H1 (cell line): ENCODE results near the gene SHISA8. TPM values are rescaled to one million over a fixed set of nuclear protein-coding genes. Genes with fewer than 3 reads are reported as not detected.

Source experiments
- CTCF ChIA-PET: fragments of 300-600 bp; sonication (Branson Sonifier 250); formaldehyde crosslinking; loops from one replicate; lab custom pipeline; 2021; ENCODE audit not compliant: partially characterized antibody; lab: Charles Lee
- POLR2A ChIA-PET: fragments of 300-600 bp; sonication (Branson Sonifier 250); formaldehyde crosslinking; loops from one replicate; lab custom pipeline; 2021; ENCODE audit warnings: inconsistent platforms; ENCODE audit not compliant: partially characterized antibody; lab: Charles Lee
- DNase-seq, 2 experiments: peaks; one replicate each; pipeline versions ENCODE4 v3.0.0 to v3.0.0-alpha.2; 2010 to 2022; ENCODE audit warnings: low spot score in 2 of 2, low read depth in 1 of 2, mixed read lengths in 1 of 2
- FAIRE-seq: peaks from 2 replicates; lab custom pipeline; 2011; peaks lifted over from hg19 to GRCh38; lab: Jason Lieb, UNC
- H2AFZ ChIP-seq: 2 replicates; pipeline ENCODE4 v1.8.1; 2012; ENCODE audit warnings: low read length, inconsistent platforms
- H2AK5ac ChIP-seq: 2 replicates; pipeline ENCODE4 v1.6.1; 2013; ENCODE audit warnings: low read depth, low read length
- H2BK120ac ChIP-seq: replicated peaks from 2 replicates; pipeline ENCODE3; 2013; ENCODE audit warnings: low read depth, low read length, inconsistent platforms
- H2BK12ac ChIP-seq: 2 replicates; pipeline ENCODE4 v1.6.1; 2013; ENCODE audit warnings: low read depth, low read length
- H2BK15ac ChIP-seq: 2 replicates; pipeline ENCODE4 v1.6.1; 2013; ENCODE audit warnings: low read length
- H2BK20ac ChIP-seq: 2 replicates; pipeline ENCODE4 v1.6.1; 2013; ENCODE audit warnings: low read length
- H2BK5ac ChIP-seq: 2 replicates; pipeline ENCODE4 v1.6.1; 2013; ENCODE audit warnings: low read depth, low read length
- H3K14ac ChIP-seq: 2 replicates; pipeline ENCODE4 v1.6.1; 2013; ENCODE audit warnings: inconsistent platforms; ENCODE audit not compliant: insufficient read length
- H3K18ac ChIP-seq: 2 replicates; pipeline ENCODE4 v1.6.1; 2013; ENCODE audit warnings: low read length; ENCODE audit errors: extremely low read depth
- H3K23ac ChIP-seq: 2 replicates; pipeline ENCODE4 v1.6.1; 2013; ENCODE audit warnings: inconsistent platforms; ENCODE audit not compliant: insufficient read length
- H3K23me2 ChIP-seq: 2 replicates; pipeline ENCODE4 v1.6.1; 2013; ENCODE audit warnings: low read depth, low read length
- H3K27ac ChIP-seq: 2 replicates; pipeline ENCODE4 v1.6.1; 2011; ENCODE audit warnings: low read depth, low read length, inconsistent platforms
- H3K27me3 ChIP-seq, 4 experiments: replicated peaks in 1 of 4; 1 replicate in 1 of 4; 2 replicates in 3 of 4; pipeline versions ENCODE4 v1.6.1 to v1.8.1; 2011 to 2013; ENCODE audit warnings: low read length in 3 of 4, mild to moderate bottlenecking in 3 of 4, inconsistent platforms in 2 of 4, mixed read lengths in 2 of 4, moderate library complexity in 1 of 4; ENCODE audit not compliant: control insufficient read depth in 3 of 4, insufficient read depth in 3 of 4; ENCODE audit errors: extremely low read depth in 1 of 4
- H3K36me3 ChIP-seq, 4 experiments: 2 replicates each; pipeline versions ENCODE4 v1.6.1 to v1.8.1; 2011 to 2013; ENCODE audit warnings: mild to moderate bottlenecking in 4 of 4, low read length in 3 of 4, moderate library complexity in 2 of 4, control low read depth in 1 of 4, inconsistent platforms in 1 of 4; ENCODE audit not compliant: insufficient read depth in 4 of 4, control insufficient read depth in 2 of 4
- H3K4ac ChIP-seq: replicated peaks from 2 replicates; pipeline ENCODE3; 2013; ENCODE audit warnings: low read length, low read depth, mixed read lengths, inconsistent platforms; ENCODE audit not compliant: insufficient read length
- H3K4me1 ChIP-seq, 4 experiments: replicated peaks in 1 of 4; 1 replicate in 1 of 4; 2 replicates in 3 of 4; pipeline versions ENCODE4 v1.6.1 to v1.8.1; 2011 to 2013; ENCODE audit warnings: low read length in 3 of 4, inconsistent platforms in 2 of 4, mixed read lengths in 1 of 4; ENCODE audit not compliant: insufficient read depth in 4 of 4, control insufficient read depth in 3 of 4
- H3K4me2 ChIP-seq, 2 experiments: 2 replicates each; pipeline versions ENCODE4 v1.6.1 to v1.8.1; 2011 to 2013; ENCODE audit warnings: low read depth in 2 of 2, low read length in 2 of 2, control low read depth in 1 of 2, inconsistent platforms in 1 of 2, mild to moderate bottlenecking in 1 of 2; ENCODE audit not compliant: insufficient read depth in 1 of 2
- H3K4me3 ChIP-seq, 4 experiments: fragments of 200-600, 300-600 bp in 1 of 4; sonication (generic), shearing (Covaris generic), sonication (Bioruptor Twin) in 1 of 4; 2 replicates each; pipeline versions ENCODE4 v1.5.1 to v1.8.1; 2011 to 2016; ENCODE audit warnings: low read length in 4 of 4, low read depth in 3 of 4, control low read depth in 2 of 4, inconsistent platforms in 2 of 4, mild to moderate bottlenecking in 2 of 4, mixed read lengths in 1 of 4, moderate library complexity in 1 of 4; ENCODE audit not compliant: insufficient read depth in 2 of 4; ENCODE audit errors: extremely low read depth in 1 of 4
- H3K56ac ChIP-seq: replicated peaks from 2 replicates; pipeline ENCODE3; 2013; ENCODE audit warnings: low read depth, mild to moderate bottlenecking, mixed read lengths, low read length, inconsistent platforms; ENCODE audit not compliant: insufficient read length
- H3K79me1 ChIP-seq: 2 replicates; pipeline ENCODE4 v1.6.1; 2013; ENCODE audit warnings: low read depth, low read length, control low read depth
- H3K79me2 ChIP-seq, 2 experiments: 2 replicates each; pipeline versions ENCODE4 v1.6.1 to v1.8.1; 2012 to 2013; ENCODE audit warnings: low read length in 2 of 2, mild to moderate bottlenecking in 2 of 2, inconsistent platforms in 1 of 2; ENCODE audit not compliant: insufficient read depth in 2 of 2, control insufficient read depth in 1 of 2
- H3K9ac ChIP-seq, 4 experiments: replicated peaks in 1 of 4; 1 replicate in 1 of 4; 2 replicates in 3 of 4; pipeline versions ENCODE4 v1.6.1 to v1.8.1; 2011 to 2013; ENCODE audit warnings: low read depth in 3 of 4, low read length in 3 of 4, control low read depth in 2 of 4, mild to moderate bottlenecking in 2 of 4, moderate library complexity in 2 of 4, inconsistent platforms in 1 of 4; ENCODE audit errors: extremely low read depth in 1 of 4
- H3K9me3 ChIP-seq, 2 experiments: 2 replicates each; pipeline versions ENCODE4 v1.6.1 to v1.8.1; 2012 to 2013; ENCODE audit warnings: mild to moderate bottlenecking in 2 of 2, moderate library complexity in 2 of 2, control low read depth in 1 of 2, inconsistent platforms in 1 of 2, low read depth in 1 of 2, low read length in 1 of 2, mixed read lengths in 1 of 2; ENCODE audit not compliant: insufficient read depth in 2 of 2
- H4K20me1 ChIP-seq, 2 experiments: replicated peaks in 1 of 2; 2 replicates each; pipeline versions ENCODE3 to v1.8.1; 2011 to 2013; ENCODE audit warnings: inconsistent platforms in 2 of 2, low read length in 2 of 2, mild to moderate bottlenecking in 1 of 2; ENCODE audit not compliant: insufficient read depth in 2 of 2, control insufficient read depth in 1 of 2
- H4K5ac ChIP-seq: 2 replicates; pipeline ENCODE4 v1.6.1; 2013; ENCODE audit warnings: low read length, low read depth, mixed read lengths, inconsistent platforms; ENCODE audit not compliant: insufficient read length
- H4K8ac ChIP-seq: 2 replicates; pipeline ENCODE4 v1.8.0; 2013; ENCODE audit warnings: mild to moderate bottlenecking, moderate library complexity, low read length, inconsistent platforms; ENCODE audit not compliant: insufficient read depth; ENCODE audit errors: extremely low read depth
- H4K91ac ChIP-seq: replicated peaks from 2 replicates; pipeline ENCODE3; 2013; ENCODE audit warnings: low read length, mixed read lengths, inconsistent platforms; ENCODE audit not compliant: insufficient read length
- ATF3 ChIP-seq: IDR thresholded peaks from 2 replicates; pipeline ENCODE4 v1.6.1; 2011; ENCODE audit warnings: low read depth, mild to moderate bottlenecking, low read length; ENCODE audit not compliant: insufficient read depth
- CBX5 ChIP-seq: fragments of 300-800, 300-1000 bp; sonication (generic); IDR thresholded peaks from 2 replicates; pipeline ENCODE4 v1.7.1; 2016; ENCODE audit warnings: antibody characterized with exemption, low read length, low read depth
- KDM5A ChIP-seq: fragments of 200-600 bp; IDR thresholded peaks from 2 replicates; pipeline ENCODE4 v1.7.1; 2012; ENCODE audit warnings: mild to moderate bottlenecking, low read length, inconsistent platforms, mixed read lengths
- PHF8 ChIP-seq: fragments of 200-600 bp; sonication (generic); conservative IDR thresholded peaks from 2 replicates; pipeline ENCODE4 v1.7.1; 2012; ENCODE audit warnings: low read depth, mild to moderate bottlenecking, inconsistent platforms, low read length, moderate library complexity
- SIN3A ChIP-seq, 2 experiments: IDR thresholded peaks in 1 of 2; conservative IDR thresholded peaks in 1 of 2; 2 replicates each; pipeline ENCODE4 v1.6.1; 2011 to 2012; ENCODE audit warnings: low read length in 2 of 2, improper control_type of control experiment in 1 of 2, low read depth in 1 of 2, mild to moderate bottlenecking in 1 of 2
- SIX5 ChIP-seq: IDR thresholded peaks from 2 replicates; pipeline ENCODE4 v1.6.1; 2011; ENCODE audit warnings: mild to moderate bottlenecking, low read depth, low read length
- SP4 ChIP-seq: IDR thresholded peaks from 2 replicates; pipeline ENCODE4 v1.6.1; 2012; ENCODE audit warnings: low read length, inconsistent platforms
- TBP ChIP-seq: IDR thresholded peaks from 2 replicates; pipeline ENCODE4 v1.6.1; 2011; ENCODE audit warnings: low read depth, low read length, improper control_type of control experiment
- WGBS, 2 experiments: shearing (Covaris generic) in 1 of 2; methylation state at CpG; one replicate each; pipeline versions ENCODE4 v1.1.6 to v1.1.7; 2013 to 2015; ENCODE audit warnings: low lambda C conversion rate in 2 of 2, mixed read lengths in 2 of 2, inconsistent platforms in 1 of 2, low coverage in 1 of 2, missing lambda C conversion rate in 1 of 2; ENCODE audit not compliant: insufficient replicate concordance in 2 of 2, insufficient coverage in 1 of 2, insufficient read length in 1 of 2; ENCODE audit errors: extremely low coverage in 1 of 2, missing lambda C conversion rate in 1 of 2; 5-methylcytosine and 5-hydroxymethylcytosine counted together
- polyA plus RNA-seq, 7 experiments: library from polyadenylated mRNA; depleted of rRNA in 3 of 7; stranded (reverse) in 5 of 7; unstranded in 2 of 7; fragments of >200 nt in 5 of 7; fragments of 200-250 nt in 2 of 7; gene quantifications; 1 replicate in 5 of 7; 2 replicates in 1 of 7; 4 replicates in 1 of 7; pipeline versions ENCODE4 v1.2.1 to v1.2.3, GENCODE V29; 2011 to 2013; ENCODE audit warnings: missing spikeins in 2 of 7, mixed read lengths in 2 of 7
- total RNA-seq: library from RNA; stranded (reverse); fragmentation: NEBNext Ultra II Directional; extraction: Animal tissue kit (Norgen Biotek cat#: 25700); gene quantifications from 2 replicates; pipeline ENCODE4 v1.2.1, GENCODE V29; 2021

SHISA8 gene
- total and polyA plus RNA-seq, 2 of the 8 experiments (the other 6 are each of a cell fraction or from before 2014, with no cell fraction given): 0.14 to 0.89 TPM

- H4K20me1 ChIP-seq: peaks cover 0 to 16% of the 10 kb centered on the region in 2 experiments
- H3K27ac ChIP-seq: no peak overlapping the region
- H2BK12ac ChIP-seq: peak overlapping the region; percentile 55; the same call in 1 of the 2 replicates
- H3K9me3 ChIP-seq: no peaks in the 10 kb centered on the region
- H3K27me3 ChIP-seq: peaks cover 44 to 87% (median 76%) of the 10 kb centered on the region in 4 experiments
- H3K18ac ChIP-seq: no peak overlapping the region
- no peak overlapping the region for H3K23ac ChIP-seq
- no peak overlapping the region for H4K5ac ChIP-seq
- H4K91ac ChIP-seq: no peak overlapping the region
- no peak overlapping the region for H3K4ac ChIP-seq
- no peak for TF ChIP-seq ATF3
- no peak for TF ChIP-seq PHF8
- no peak for TF ChIP-seq CBX5
- TF ChIP-seq SIN3A (conservative IDR thresholded peaks at IDR 0.05 in 1 of 2, IDR thresholded peaks at IDR 0.05 in 1 of 2; ENCODE audit: low read depth in 1 of 2, low read length in 2 of 2): no peak
- no peak for TF ChIP-seq KDM5A
- TF ChIP-seq TBP: no peak
- TF ChIP-seq SP4: no peak
- TF ChIP-seq SIX5: no peak
- WGBS, 2 experiments: 85% methylated on average over 22 of the region's 23 CpGs; no CpG with 5 or more reads in 1 of the 2 experiments
- 0 out of 2 replicates have a peak overlapping the region, but pooled peaks have one; percentile 48 for H2BK15ac ChIP-seq
- no peak overlapping the region for H2BK5ac ChIP-seq
- no peak for FAIRE-seq
- H2BK20ac ChIP-seq: no peak overlapping the region
- no peak overlapping the region for H2BK120ac ChIP-seq
- ChIA-PET POLR2A (interaction anchor here (0.6 to 1.8 kb wide), 2 partner anchors 10 to 13 kb away, joined by 3 to 5 read pairs; no protein-coding TSS in a partner anchor), CTCF (interaction anchor here (0.6 to 2.9 kb wide), 4 partner anchors 10 to 23 kb away, joined by 3 to 10 read pairs (median 4); no protein-coding TSS in a partner anchor)
- no peak overlapping the region for H3K4me3 ChIP-seq
- no peak overlapping the region; a peak in 1 of 4 replicates for H3K4me2 ChIP-seq
- no peak overlapping the region for H2AFZ ChIP-seq
- peaks cover 0 to 20% (median 13%) of the 10 kb centered on the region in 4 experiments; a peak in 6 of 7 replicates for H3K4me1 ChIP-seq
- H3K14ac ChIP-seq: no peak overlapping the region
- H3K9ac ChIP-seq: no peak overlapping the region
- peaks cover 12% of the 10 kb centered on the region; the same call in 1 of the 2 replicates for H3K23me2 ChIP-seq
- no peak for DNase-seq
- no peaks in the 10 kb centered on the region for H3K79me1 ChIP-seq
- H3K79me2 ChIP-seq: no peaks in the 10 kb centered on the region
- no peak overlapping the region for H2AK5ac ChIP-seq
- peaks cover 0 to 5% (median 0%) of the 10 kb centered on the region in 4 experiments; a peak in 1 of 8 replicates for H3K36me3 ChIP-seq
- no peak overlapping the region for H4K8ac ChIP-seq
- H3K56ac ChIP-seq: no peak overlapping the region
Observed at GRCh38 chr22:41917903-41918791, 3.3 kb upstream of the SHISA8 start.
